Measurements from ENCODE around the gene PIGT. TPM values are rescaled to one million over a fixed set of nuclear protein-coding genes. Genes with fewer than 3 reads are reported as not detected.

PIGT gene
- total and polyA plus RNA-seq, 2 of the 4 experiments (the other 2 are of a cell fraction): 31.2 to 145 TPM

DNA sequence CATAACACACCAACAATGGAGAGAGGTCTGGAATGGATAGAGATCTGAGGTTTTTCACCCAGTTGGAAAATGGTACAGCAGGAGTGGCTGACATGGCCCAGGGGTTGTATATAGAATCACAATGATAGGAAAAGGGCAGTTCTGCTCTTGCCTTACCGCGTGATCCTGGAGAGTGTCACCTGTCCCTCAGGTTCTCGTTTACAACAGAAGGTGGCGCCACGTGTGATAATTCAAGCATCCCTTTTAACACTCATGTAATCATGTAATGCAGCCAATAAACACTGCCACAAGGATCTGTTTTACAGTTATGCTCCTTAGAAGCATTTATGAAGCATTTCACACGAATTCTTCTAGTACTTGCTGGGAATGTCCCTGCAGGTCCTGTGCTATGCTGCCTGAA is 40.7 kb downstream of the PIGT start (continued):
- no peak for TF ChIP-seq RCOR1 (IDR thresholded peaks at IDR 0.05; ENCODE audit: insufficient replicate concordance, low read length)
- TF ChIP-seq, protein P1, sequence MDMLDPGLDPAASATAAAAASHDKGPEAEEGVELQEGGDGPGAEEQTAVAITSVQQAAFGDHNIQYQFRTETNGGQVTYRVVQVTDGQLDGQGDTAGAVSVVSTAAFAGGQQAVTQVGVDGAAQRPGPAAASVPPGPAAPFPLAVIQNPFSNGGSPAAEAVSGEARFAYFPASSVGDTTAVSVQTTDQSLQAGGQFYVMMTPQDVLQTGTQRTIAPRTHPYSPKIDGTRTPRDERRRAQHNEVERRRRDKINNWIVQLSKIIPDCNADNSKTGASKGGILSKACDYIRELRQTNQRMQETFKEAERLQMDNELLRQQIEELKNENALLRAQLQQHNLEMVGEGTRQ (IDR thresholded peaks at IDR 0.05; ENCODE audit: low read depth, low read length): no peak

DNA sequence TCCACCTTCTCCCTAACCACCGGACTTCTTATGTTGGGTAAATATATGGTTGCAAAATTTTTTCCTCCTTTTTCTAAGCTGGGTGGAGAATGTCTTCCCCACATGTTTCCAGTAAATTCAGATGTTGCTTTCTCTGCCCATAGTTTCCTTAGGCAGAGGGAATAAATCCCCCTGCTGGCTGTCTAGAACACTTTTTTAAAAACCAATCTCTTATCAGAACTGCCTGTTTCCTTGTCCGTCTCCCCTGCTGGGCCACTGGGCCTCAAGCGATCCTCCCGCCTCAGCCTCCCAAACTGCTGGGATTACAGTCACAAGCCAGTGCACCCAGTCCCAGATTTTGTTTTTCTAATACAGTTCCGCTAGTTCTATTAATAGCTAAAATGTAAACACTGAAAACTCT is 43.7 kb downstream of the PIGT start:
- intact Hi-C loops (cut with micrococcal nuclease): no loop called here
- H2AFZ ChIP-seq (replicated peaks; ENCODE audit: low read length, poor library complexity): no peak overlapping the region
- ChIA-PET CTCF (interaction anchor here (0.6 to 2.2 kb wide), 3 partner anchors 10 to 90 kb away, joined by 3 to 7 read pairs (median 4); no protein-coding TSS in a partner anchor), POLR2A (ENCODE audit: unreplicated experiment) (no interaction called here)
- H2BK20ac ChIP-seq (ENCODE audit: low read depth, low read length): no peak overlapping the region
- H2AK9ac ChIP-seq (replicated peaks; ENCODE audit: low read depth, low read length, poor library complexity): no peak overlapping the region
- no peak for ATAC-seq (ENCODE audit: low read depth)
- no peak overlapping the region for H3K27ac ChIP-seq (ENCODE audit: insufficient read depth, low read length)
- H3K4me1 ChIP-seq (ENCODE audit: control insufficient read depth, insufficient read depth, low read length): no peaks in the 10 kb centered on the region
- in situ Hi-C loops (cut with MboI; ENCODE audit: low sequenced_read_pairs): no loop called here
- peaks cover 17% of the 10 kb centered on the region for H3K27me3 ChIP-seq (ENCODE audit: control insufficient read depth, insufficient read depth, low read length)
- no peaks in the 10 kb centered on the region for H3K79me1 ChIP-seq (ENCODE audit: low read depth in 1 of 2, low read length in 2 of 2)
- no peak overlapping the region for H4K5ac ChIP-seq (ENCODE audit: low read depth, low read length)
- H4K91ac ChIP-seq (ENCODE audit: insufficient read depth, low read depth, low read length): no peak overlapping the region
- H3K18ac ChIP-seq (ENCODE audit: low read depth, low read length): no peak overlapping the region
- no peak overlapping the region for H3K14ac ChIP-seq (replicated peaks; ENCODE audit: low read depth, low read length)
- H3K56ac ChIP-seq (ENCODE audit: extremely low read depth, insufficient read depth, low read length): no peak overlapping the region
- no peak overlapping the region for H2BK5ac ChIP-seq (ENCODE audit: low read depth, low read length, poor library complexity, severe bottlenecking)
- H2BK15ac ChIP-seq (ENCODE audit: low read depth, low read length): no peak overlapping the region
- H3K4me3 ChIP-seq (ENCODE audit: insufficient read depth, low read depth, low read length): no peak overlapping the region
- no TSS peak for BruUV-seq (replicated peaks)
- no peak overlapping the region for H4K8ac ChIP-seq (ENCODE audit: low read depth in 2 of 2, low read length in 2 of 2)
- no peak overlapping the region for H2AK5ac ChIP-seq (ENCODE audit: low read depth, low read length)
- H4K20me1 ChIP-seq (ENCODE audit: insufficient read depth, low read length): no peaks in the 10 kb centered on the region
- no peak overlapping the region for H2BK120ac ChIP-seq (ENCODE audit: low read depth, low read length)
- H3K4ac ChIP-seq (ENCODE audit: low read depth, low read length): no peak overlapping the region
- peak; percentile 3 for DNase-seq
- no peak overlapping the region for H3K23ac ChIP-seq (ENCODE audit: low read depth, low read length)
- H3K9me1 ChIP-seq (ENCODE audit: insufficient read depth, low read length): no peaks in the 10 kb centered on the region
- H3K9ac ChIP-seq (ENCODE audit: low read depth, low read length): no peak overlapping the region
- no peaks in the 10 kb centered on the region for H3K9me3 ChIP-seq (ENCODE audit: control insufficient read depth, insufficient read depth, low read length)
- no peak overlapping the region for H3K4me2 ChIP-seq (ENCODE audit: low read depth, low read length)
- no CpG with 5 or more reads among the region's 5 CpGs for WGBS, 2 experiments (ENCODE audit: extremely low coverage in 2 of 2, insufficient read length in 1 of 2)
- dilution Hi-C loops (cut with HindIII; ENCODE audit: low sequenced_read_pairs, unreplicated experiment): no loop called here
- no peaks in the 10 kb centered on the region for H3K36me3 ChIP-seq (ENCODE audit: control insufficient read depth, insufficient read depth, low read length)
- TF ChIP-seq NFE2L2 (IDR thresholded peaks at IDR 0.05; ENCODE audit: low read depth, low read length) (no peak), RAD21 (IDR thresholded peaks at IDR 0.05; ENCODE audit: low read length) (no peak), MAZ (IDR thresholded peaks at IDR 0.05; ENCODE audit: borderline replicate concordance, low read depth, low read length) (no peak), MAFK (IDR thresholded peaks at IDR 0.05; ENCODE audit: low read depth, low read length) (no peak), RCOR1 (IDR thresholded peaks at IDR 0.05; ENCODE audit: insufficient replicate concordance, low read length) (no peak), RFX5 (IDR thresholded peaks at IDR 0.05; ENCODE audit: low read depth, low read length) (no peak), MXI1 (IDR thresholded peaks at IDR 0.05; ENCODE audit: borderline replicate concordance, low read depth, low read length) (no peak), BHLHE40 (IDR thresholded peaks at IDR 0.05; ENCODE audit: low read depth, low read length) (no peak), SMC3 (IDR thresholded peaks at IDR 0.05; ENCODE audit: low read depth, low read length) (no peak)
- TF ChIP-seq, protein P2, sequence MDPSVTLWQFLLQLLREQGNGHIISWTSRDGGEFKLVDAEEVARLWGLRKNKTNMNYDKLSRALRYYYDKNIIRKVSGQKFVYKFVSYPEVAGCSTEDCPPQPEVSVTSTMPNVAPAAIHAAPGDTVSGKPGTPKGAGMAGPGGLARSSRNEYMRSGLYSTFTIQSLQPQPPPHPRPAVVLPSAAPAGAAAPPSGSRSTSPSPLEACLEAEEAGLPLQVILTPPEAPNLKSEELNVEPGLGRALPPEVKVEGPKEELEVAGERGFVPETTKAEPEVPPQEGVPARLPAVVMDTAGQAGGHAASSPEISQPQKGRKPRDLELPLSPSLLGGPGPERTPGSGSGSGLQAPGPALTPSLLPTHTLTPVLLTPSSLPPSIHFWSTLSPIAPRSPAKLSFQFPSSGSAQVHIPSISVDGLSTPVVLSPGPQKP (IDR thresholded peaks at IDR 0.05; ENCODE audit: borderline replicate concordance, low read depth, low read length): no peak
- TF ChIP-seq, protein P1 (IDR thresholded peaks at IDR 0.05; ENCODE audit: low read depth, low read length): no peak
- TF ChIP-seq, protein P3, sequence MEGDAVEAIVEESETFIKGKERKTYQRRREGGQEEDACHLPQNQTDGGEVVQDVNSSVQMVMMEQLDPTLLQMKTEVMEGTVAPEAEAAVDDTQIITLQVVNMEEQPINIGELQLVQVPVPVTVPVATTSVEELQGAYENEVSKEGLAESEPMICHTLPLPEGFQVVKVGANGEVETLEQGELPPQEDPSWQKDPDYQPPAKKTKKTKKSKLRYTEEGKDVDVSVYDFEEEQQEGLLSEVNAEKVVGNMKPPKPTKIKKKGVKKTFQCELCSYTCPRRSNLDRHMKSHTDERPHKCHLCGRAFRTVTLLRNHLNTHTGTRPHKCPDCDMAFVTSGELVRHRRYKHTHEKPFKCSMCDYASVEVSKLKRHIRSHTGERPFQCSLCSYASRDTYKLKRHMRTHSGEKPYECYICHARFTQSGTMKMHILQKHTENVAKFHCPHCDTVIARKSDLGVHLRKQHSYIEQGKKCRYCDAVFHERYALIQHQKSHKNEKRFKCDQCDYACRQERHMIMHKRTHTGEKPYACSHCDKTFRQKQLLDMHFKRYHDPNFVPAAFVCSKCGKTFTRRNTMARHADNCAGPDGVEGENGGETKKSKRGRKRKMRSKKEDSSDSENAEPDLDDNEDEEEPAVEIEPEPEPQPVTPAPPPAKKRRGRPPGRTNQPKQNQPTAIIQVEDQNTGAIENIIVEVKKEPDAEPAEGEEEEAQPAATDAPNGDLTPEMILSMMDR (conservative IDR thresholded peaks at IDR 0.05; ENCODE audit: low read depth, low read length): no peak; the same call in 1 of the 2 replicates

All from IMR-90 (cell line).